GM23338 (cell line): ENCODE results near the gene DPYSL3. TPM values are rescaled to one million over a fixed set of nuclear protein-coding genes. Genes with fewer than 3 reads are reported as not detected.

Experiments used
- EZH2 ChIP-seq: fragments of 200-600 bp; sonication (generic); IDR thresholded peaks from one replicate; pipeline ENCODE4 v1.8.0; 2017; ENCODE audit warnings: antibody characterized with exemption, mild to moderate bottlenecking, low read depth; ENCODE audit not compliant: unreplicated experiment
- EZH2phosphoT487 ChIP-seq: fragments of 200-600 bp; sonication (generic); IDR thresholded peaks from one replicate; pipeline ENCODE4 v1.8.1; 2018; ENCODE audit warnings: antibody characterized with exemption; ENCODE audit not compliant: unreplicated experiment
- NANOG ChIP-seq: IDR thresholded peaks from 2 replicates; pipeline ENCODE4 v1.6.1; 2016; ENCODE audit warnings: antibody characterized with exemption, borderline replicate concordance
- POLR2AphosphoS5 ChIP-seq: IDR thresholded peaks from 2 replicates; pipeline ENCODE4 v1.6.1; 2016; ENCODE audit warnings: antibody characterized with exemption, low read depth
- STAT1 ChIP-seq: IDR thresholded peaks from one replicate; pipeline ENCODE4 v1.6.1; 2016; ENCODE audit warnings: antibody characterized with exemption; ENCODE audit not compliant: unreplicated experiment
- ZNF114 ChIP-seq: fragments of 250-450 bp; sonication (Bioruptor Pico); IDR thresholded peaks from 2 replicates; pipeline ENCODE4 v1.5.0; 2020; ENCODE audit warnings: mild to moderate bottlenecking, moderate library complexity
- ZNF331 ChIP-seq: fragments of 250-450 bp; sonication (Bioruptor Pico); IDR thresholded peaks from 2 replicates; pipeline ENCODE4 v1.5.0; 2020; ENCODE audit warnings: low read depth, mild to moderate bottlenecking, moderate library complexity
- polyA plus RNA-seq: library from polyadenylated mRNA; unstranded; fragments of >200 nt; fragmentation: Nextera tagmentation; extraction: Ambion mirVana; gene quantifications from 2 replicates; pipeline ENCODE4 v1.2.1, GENCODE V29; 2016
- total RNA-seq: library from RNA; depleted of rRNA; stranded (reverse); fragments of >200 nt; shearing (Covaris generic); gene quantifications from 2 replicates; pipeline ENCODE4 v1.2.3, GENCODE V29; 2014
- TF ChIP-seq, protein P1 (sequence below): fragments of 250-450 bp; sonication (Bioruptor Pico); IDR thresholded peaks from 2 replicates; pipeline ENCODE4 v1.5.0; 2020; ENCODE audit warnings: mild to moderate bottlenecking, moderate library complexity
- TF ChIP-seq, protein P2 (sequence below), 2 experiments: fragments of 200-600 bp in 1 of 2; sonication (generic) in 1 of 2; conservative IDR thresholded peaks; 2 replicates each; pipeline versions ENCODE4 v1.5.1 to v1.6.1; 2016 to 2017; ENCODE audit warnings: antibody characterized with exemption in 2 of 2, low read depth in 2 of 2, mild to moderate bottlenecking in 2 of 2, moderate library complexity in 1 of 2
- TF ChIP-seq, protein P3 (sequence below): IDR thresholded peaks from 2 replicates; pipeline ENCODE4 v1.6.1; 2016; ENCODE audit warnings: antibody characterized with exemption

DPYSL3 gene
- total and polyA plus RNA-seq, 2 experiments from 2014 or later, result 97.6 to 455 TPM

DNA sequence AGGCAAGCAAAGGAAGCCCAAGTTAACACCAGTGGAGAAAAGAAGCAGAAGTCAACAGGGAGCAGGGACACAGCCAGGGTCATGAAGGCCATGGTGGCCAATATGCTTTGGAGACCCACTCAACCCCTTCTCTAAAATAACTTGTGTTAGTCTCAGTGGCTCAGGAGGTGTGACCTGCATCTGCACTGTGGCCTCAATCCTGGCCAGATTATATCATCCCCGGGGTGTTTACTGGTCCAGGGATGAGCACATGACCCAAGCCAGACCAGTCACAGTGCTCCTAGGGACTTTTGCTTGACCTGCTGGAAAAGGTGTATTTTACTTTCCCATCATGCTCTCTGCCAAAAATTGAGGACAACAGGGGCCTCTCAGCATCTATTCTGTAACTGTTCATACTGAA, 105.2 kb downstream of the DPYSL3 start (continued):
- TF ChIP-seq, protein P1, sequence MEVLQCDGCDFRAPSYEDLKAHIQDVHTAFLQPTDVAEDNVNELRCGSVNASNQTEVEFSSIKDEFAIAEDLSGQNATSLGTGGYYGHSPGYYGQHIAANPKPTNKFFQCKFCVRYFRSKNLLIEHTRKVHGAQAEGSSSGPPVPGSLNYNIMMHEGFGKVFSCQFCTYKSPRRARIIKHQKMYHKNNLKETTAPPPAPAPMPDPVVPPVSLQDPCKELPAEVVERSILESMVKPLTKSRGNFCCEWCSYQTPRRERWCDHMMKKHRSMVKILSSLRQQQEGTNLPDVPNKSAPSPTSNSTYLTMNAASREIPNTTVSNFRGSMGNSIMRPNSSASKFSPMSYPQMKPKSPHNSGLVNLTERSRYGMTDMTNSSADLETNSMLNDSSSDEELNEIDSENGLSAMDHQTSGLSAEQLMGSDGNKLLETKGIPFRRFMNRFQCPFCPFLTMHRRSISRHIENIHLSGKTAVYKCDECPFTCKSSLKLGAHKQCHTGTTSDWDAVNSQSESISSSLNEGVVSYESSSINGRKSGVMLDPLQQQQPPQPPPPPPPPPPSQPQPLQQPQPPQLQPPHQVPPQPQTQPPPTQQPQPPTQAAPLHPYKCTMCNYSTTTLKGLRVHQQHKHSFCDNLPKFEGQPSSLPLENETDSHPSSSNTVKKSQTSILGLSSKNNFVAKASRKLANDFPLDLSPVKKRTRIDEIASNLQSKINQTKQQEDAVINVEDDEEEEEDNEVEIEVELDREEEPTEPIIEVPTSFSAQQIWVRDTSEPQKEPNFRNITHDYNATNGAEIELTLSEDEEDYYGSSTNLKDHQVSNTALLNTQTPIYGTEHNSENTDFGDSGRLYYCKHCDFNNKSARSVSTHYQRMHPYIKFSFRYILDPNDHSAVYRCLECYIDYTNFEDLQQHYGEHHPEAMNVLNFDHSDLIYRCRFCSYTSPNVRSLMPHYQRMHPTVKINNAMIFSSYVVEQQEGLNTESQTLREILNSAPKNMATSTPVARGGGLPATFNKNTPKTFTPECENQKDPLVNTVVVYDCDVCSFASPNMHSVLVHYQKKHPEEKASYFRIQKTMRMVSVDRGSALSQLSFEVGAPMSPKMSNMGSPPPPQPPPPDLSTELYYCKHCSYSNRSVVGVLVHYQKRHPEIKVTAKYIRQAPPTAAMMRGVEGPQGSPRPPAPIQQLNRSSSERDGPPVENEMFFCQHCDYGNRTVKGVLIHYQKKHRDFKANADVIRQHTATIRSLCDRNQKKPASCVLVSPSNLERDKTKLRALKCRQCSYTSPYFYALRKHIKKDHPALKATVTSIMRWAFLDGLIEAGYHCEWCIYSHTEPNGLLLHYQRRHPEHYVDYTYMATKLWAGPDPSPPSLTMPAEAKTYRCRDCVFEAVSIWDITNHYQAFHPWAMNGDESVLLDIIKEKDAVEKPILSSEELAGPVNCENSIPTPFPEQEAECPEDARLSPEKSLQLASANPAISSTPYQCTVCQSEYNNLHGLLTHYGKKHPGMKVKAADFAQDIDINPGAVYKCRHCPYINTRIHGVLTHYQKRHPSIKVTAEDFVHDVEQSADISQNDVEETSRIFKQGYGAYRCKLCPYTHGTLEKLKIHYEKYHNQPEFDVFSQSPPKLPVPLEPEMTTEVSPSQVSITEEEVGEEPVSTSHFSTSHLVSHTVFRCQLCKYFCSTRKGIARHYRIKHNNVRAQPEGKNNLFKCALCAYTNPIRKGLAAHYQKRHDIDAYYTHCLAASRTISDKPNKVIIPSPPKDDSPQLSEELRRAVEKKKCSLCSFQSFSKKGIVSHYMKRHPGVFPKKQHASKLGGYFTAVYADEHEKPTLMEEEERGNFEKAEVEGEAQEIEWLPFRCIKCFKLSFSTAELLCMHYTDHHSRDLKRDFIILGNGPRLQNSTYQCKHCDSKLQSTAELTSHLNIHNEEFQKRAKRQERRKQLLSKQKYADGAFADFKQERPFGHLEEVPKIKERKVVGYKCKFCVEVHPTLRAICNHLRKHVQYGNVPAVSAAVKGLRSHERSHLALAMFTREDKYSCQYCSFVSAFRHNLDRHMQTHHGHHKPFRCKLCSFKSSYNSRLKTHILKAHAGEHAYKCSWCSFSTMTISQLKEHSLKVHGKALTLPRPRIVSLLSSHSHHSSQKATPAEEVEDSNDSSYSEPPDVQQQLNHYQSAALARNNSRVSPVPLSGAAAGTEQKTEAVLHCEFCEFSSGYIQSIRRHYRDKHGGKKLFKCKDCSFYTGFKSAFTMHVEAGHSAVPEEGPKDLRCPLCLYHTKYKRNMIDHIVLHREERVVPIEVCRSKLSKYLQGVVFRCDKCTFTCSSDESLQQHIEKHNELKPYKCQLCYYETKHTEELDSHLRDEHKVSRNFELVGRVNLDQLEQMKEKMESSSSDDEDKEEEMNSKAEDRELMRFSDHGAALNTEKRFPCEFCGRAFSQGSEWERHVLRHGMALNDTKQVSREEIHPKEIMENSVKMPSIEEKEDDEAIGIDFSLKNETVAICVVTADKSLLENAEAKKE (CRISPR knock-in tag), result no peak
- TF ChIP-seq NANOG (no peak), ZNF114 (no peak), POLR2AphosphoS5 (no peak), STAT1 (no peak), EZH2 (no peak), EZH2phosphoT487 (no peak), ZNF331 (CRISPR knock-in tag) (no peak)
- TF ChIP-seq, protein P2, sequence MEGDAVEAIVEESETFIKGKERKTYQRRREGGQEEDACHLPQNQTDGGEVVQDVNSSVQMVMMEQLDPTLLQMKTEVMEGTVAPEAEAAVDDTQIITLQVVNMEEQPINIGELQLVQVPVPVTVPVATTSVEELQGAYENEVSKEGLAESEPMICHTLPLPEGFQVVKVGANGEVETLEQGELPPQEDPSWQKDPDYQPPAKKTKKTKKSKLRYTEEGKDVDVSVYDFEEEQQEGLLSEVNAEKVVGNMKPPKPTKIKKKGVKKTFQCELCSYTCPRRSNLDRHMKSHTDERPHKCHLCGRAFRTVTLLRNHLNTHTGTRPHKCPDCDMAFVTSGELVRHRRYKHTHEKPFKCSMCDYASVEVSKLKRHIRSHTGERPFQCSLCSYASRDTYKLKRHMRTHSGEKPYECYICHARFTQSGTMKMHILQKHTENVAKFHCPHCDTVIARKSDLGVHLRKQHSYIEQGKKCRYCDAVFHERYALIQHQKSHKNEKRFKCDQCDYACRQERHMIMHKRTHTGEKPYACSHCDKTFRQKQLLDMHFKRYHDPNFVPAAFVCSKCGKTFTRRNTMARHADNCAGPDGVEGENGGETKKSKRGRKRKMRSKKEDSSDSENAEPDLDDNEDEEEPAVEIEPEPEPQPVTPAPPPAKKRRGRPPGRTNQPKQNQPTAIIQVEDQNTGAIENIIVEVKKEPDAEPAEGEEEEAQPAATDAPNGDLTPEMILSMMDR (conservative IDR thresholded peaks at IDR 0.05; ENCODE audit: low read depth in 2 of 2), result no peak
- TF ChIP-seq, protein P3, sequence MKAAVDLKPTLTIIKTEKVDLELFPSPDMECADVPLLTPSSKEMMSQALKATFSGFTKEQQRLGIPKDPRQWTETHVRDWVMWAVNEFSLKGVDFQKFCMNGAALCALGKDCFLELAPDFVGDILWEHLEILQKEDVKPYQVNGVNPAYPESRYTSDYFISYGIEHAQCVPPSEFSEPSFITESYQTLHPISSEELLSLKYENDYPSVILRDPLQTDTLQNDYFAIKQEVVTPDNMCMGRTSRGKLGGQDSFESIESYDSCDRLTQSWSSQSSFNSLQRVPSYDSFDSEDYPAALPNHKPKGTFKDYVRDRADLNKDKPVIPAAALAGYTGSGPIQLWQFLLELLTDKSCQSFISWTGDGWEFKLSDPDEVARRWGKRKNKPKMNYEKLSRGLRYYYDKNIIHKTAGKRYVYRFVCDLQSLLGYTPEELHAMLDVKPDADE, result no peak
